ENCODE results near the gene GPC5. TPM values are rescaled to one million over a fixed set of nuclear protein-coding genes. Genes with fewer than 3 reads are reported as not detected.

GPC5 gene
- polyA plus RNA-seq, 12 donors = 0.23 to 1.4 (median 0.50) TPM; not detected in 2

GRCh38 chr13:91962946-91963345, 564.5 kb downstream of the GPC5 start:
- no peak for DNase-seq

GRCh38 chr13:91965511-91965910, 567.1 kb downstream of the GPC5 start:
- no peak for DNase-seq

- DNase-seq = no peak
These were observed 580.1 kb downstream of the GPC5 start for GRCh38 chr13:91978571-91978970.

- no peak for DNase-seq
These were observed 588.5 kb downstream of the GPC5 start for GRCh38 chr13:91986761-91987483.

GRCh38 chr13:91988331-91988730, 589.9 kb downstream of the GPC5 start:
- no peak for DNase-seq

- DNase-seq = no peak
These were observed 614.4 kb downstream of the GPC5 start for GRCh38 chr13:92012787-92013186.

GRCh38 chr13:92017737-92018136, 619.3 kb downstream of the GPC5 start:
- no peak for DNase-seq

GRCh38 chr13:92028695-92029094, 630.3 kb downstream of the GPC5 start:
- peak; percentile 12 for DNase-seq

- DNase-seq = no peak
These were observed 631.2 kb downstream of the GPC5 start for GRCh38 chr13:92029641-92030040.

GRCh38 chr13:92038905-92039304, 640.5 kb downstream of the GPC5 start:
- DNase-seq = no peak

GRCh38 chr13:92042522-92042921, 644.1 kb downstream of the GPC5 start:
- no peak for DNase-seq

- no peak for DNase-seq
These were observed 645.9 kb downstream of the GPC5 start for GRCh38 chr13:92044351-92044750.

GRCh38 chr13:92054389-92054788, 656.0 kb downstream of the GPC5 start:
- no peak for DNase-seq

GRCh38 chr13:92074658-92075057, 676.2 kb downstream of the GPC5 start:
- DNase-seq = no peak

- DNase-seq = no peak
These were observed 699.0 kb downstream of the GPC5 start for GRCh38 chr13:92097337-92097903.

GRCh38 chr13:92101801-92102200, 703.4 kb downstream of the GPC5 start:
- DNase-seq = no peak

GRCh38 chr13:92103689-92104153, 705.3 kb downstream of the GPC5 start:
- no peak for DNase-seq

- no peak for DNase-seq
These were observed 723.9 kb downstream of the GPC5 start for GRCh38 chr13:92122186-92122853.

GRCh38 chr13:92126399-92126798, 728.0 kb downstream of the GPC5 start:
- DNase-seq = no peak

GRCh38 chr13:92135509-92135908, 737.1 kb downstream of the GPC5 start:
- DNase-seq = no peak

- no peak for DNase-seq
These were observed 738.2 kb downstream of the GPC5 start for GRCh38 chr13:92136449-92137155.

- no peak for DNase-seq
These were observed 739.1 kb downstream of the GPC5 start for GRCh38 chr13:92137520-92137919.

Data from muscle of arm (tissue), 12 donors.